GM19025 (cell line): ENCODE measurements around the gene KRT82.

Source experiments
- ATAC-seq: cut with Tn5 transposase; IDR thresholded peaks from one replicate; pipeline ENCODE4 v1.9.1; 2021; ENCODE audit warnings: mild to moderate bottlenecking, low read depth, moderate library complexity; ENCODE audit not compliant: unreplicated experiment

Gene KRT82

DNA sequence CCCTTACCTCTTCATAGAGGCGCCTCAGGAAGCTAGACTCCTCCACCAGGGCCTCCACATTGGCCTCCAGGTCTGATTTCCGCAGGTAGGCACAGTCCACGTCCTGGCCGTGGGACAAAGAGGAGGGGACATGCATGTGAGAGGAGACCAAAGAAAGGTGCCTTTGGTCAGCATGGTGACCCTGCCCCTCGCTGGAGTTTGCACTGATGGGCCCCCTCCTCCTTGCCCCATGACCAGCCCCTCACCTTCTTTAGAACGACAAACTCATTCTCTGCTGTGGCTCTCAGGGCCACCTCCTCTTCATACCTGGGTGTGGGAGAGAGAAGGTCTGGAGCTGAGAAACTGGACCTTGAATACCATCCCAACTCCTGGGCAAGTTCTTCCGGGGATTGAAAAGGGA is 42.1 kb downstream of the KRT82 start:
- ATAC-seq, result no peak

DNA sequence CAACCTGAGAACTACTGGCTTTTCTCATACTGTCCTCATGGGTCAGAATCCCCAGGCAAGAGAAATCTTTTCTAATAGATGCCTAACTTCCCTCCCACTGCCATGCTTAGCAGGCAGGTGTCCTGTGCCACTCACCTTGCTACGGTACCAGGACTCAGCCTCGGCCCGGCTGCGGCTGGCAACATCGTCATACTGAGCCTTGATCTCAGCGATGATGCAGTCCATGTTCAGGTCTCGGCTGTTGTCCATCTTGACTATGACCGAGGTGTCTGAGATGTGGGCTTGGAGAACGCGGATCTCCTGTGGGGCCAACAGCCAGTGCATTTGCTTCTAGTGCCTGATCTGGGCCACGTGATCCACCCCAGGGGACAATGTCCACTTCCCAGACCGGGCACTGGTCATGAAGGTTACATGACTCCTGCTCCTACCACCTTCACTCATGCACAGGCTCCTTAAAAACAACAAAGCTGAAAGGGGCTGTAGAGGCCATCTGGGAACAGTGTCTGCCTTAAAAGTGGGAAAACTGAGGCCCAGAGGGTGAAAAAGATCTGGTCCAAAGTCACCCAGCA is 42.9 kb downstream of the KRT82 start:
- ATAC-seq, result no peak

GRCh38 chr12:52362118-52362726 is 43.9 kb downstream of the KRT82 start:
- no peak for ATAC-seq

GRCh38 chr12:52361553-52361952 is 44.6 kb downstream of the KRT82 start:
- ATAC-seq, result no peak

DNA sequence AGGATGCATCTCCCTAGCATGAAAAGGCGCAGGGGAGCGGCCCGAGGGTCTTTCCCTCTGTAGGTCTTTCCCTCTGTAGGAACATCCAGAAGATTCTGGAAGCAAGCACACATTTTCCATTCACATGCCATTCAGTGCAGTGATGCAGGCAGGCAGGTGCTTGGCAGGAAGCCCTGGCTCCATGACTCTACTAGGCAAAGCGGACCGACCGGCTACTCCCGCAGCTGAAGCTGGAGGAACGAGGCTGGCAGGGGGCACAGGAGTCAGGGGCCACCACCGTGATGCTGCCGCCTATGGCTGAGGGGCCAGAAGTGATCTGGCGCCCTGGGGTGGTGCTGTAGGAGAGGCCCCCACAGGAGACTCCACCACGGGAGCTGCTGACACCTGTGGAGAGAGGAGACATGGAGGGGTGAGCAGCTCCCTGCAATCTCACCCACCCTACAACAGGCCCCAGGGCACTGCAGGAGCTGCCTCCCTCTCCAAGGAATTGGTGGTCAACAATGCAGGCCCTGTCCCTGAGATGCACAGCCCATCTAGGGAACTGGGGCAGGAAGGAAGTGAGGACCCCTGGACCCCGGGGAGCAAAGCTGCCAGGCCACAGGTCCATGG is 45.4 kb downstream of the KRT82 start:
- no peak for ATAC-seq

GRCh38 chr12:52360106-52360662 is 46.0 kb downstream of the KRT82 start:
- ATAC-seq, result no peak

- ATAC-seq, result no peak
Observed at GRCh38 chr12:52359621-52360061, 46.5 kb downstream of the KRT82 start.

DNA sequence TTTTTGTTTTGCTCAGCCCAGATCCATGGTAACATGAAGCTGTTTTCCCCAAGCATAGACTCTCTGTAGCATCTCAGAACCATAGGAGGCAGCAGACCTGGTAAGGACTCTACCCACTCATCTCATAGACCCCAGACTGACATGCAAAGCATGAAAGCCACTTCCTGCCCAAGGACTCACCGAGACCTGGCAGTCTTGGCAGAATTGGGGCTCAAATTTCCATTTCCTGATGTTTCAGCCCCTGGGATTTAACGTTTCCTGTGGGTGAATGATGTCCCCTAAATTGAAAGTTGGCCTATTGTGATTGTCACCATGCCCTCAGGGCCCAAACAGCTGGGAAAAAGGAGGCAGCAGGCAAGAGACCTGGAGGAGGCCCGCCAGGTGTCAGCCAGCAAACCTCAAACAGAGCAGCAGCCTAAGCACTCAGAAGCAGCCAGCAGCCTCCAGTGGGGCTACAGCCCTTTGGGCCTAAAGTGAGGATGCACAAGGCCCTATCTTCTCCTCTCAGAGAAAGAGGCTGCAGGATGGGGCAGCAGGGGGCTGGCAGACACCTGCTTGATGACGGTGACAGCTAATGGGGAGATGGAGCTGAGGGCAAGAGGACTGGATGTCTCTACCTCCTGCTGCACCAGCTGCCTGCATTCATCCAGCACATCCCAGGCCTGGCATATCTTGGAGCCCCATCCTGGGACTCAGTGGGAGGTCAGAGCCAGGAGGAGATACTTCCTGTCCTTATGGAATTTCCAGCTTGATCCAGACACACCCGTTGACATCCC is 47.4 kb downstream of the KRT82 start:
- peak; percentile 87 for ATAC-seq

DNA sequence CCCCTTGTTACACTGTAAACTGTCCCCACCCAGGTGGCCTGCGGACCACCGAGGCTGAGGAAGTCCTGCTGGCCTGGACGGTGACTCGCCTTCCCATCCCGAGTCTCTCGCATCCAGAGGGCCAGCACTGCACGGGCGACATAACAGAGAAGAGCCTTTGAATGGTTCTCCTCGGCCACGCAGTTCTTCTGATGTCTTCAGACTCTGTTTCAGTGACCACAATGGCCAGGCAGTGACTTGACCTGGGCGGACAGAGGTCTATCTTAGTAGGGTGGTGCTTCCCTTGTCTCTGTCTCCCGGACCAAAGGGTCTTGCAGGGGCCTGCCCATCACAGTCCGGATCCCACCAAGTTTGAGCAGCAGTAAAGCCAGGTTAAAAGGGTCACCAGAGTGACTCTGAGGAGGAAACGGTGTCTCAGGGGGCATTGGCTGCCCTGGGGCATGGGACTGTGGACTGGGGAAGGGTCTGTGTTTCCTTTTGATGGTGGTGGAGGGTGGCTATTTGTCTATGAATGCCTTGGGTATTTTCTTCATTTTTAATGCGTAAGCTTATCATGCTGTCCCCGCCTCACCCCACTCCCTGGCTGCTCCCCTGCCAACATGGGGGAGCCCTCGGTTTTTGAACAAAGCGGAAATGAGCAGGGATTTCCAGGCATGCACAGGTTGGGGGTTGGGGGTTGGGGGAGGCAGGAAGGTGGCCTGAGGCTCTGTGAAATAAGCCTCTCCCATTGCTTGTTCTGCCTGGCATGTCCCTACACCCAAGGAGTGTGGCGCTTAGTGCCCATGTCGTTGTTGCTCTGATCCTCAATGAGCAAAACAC is 49.2 kb downstream of the KRT82 start:
- ATAC-seq, result no peak

- no peak for ATAC-seq
Observed at GRCh38 chr12:52356031-52356761, 49.9 kb downstream of the KRT82 start.

DNA sequence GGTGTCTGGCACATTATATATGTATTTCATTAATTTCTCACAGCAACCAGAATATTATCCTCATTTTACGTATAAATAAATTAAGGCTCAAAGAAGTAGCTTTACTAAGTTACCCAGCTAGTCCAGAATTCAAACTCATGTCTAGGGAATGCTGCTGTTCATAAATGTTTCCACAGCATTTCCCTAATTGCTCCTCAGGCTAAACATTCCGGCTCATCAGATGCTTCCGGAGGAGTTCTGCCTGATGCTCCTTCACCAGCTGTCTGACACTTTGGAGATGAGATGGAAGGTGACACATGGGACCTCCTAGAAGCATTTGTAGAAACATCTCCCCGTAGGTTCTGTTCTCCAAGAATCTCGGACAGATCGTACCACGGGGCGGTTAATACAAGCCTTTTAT is 51.0 kb downstream of the KRT82 start:
- ATAC-seq, result no peak

- ATAC-seq, result no peak
Observed at GRCh38 chr12:52354200-52354599, 51.9 kb downstream of the KRT82 start.

DNA sequence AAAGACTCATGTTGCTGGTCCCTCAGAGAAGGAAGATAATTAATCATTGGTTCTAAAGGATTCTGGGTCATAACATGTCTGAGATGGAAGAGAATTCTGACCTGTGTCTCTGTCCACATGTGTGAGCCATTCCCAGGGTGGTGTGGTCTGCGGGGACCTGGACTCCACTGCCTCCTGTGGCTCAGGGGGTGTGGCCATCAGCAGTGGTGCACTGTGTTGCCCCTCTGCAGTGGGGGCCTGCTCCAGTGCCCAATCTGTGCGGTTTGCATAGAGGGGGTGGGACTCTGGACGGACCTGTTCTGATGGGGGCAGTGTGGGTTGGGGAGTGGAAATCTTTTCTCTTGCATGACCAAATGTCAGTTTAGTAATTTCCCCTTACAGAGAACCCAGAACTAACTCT is 52.4 kb downstream of the KRT82 start:
- ATAC-seq, result no peak

GRCh38 chr12:52352951-52353350 is 53.2 kb downstream of the KRT82 start:
- no peak for ATAC-seq

- no peak for ATAC-seq
Observed at GRCh38 chr12:52351196-52352059, 54.7 kb downstream of the KRT82 start.

DNA sequence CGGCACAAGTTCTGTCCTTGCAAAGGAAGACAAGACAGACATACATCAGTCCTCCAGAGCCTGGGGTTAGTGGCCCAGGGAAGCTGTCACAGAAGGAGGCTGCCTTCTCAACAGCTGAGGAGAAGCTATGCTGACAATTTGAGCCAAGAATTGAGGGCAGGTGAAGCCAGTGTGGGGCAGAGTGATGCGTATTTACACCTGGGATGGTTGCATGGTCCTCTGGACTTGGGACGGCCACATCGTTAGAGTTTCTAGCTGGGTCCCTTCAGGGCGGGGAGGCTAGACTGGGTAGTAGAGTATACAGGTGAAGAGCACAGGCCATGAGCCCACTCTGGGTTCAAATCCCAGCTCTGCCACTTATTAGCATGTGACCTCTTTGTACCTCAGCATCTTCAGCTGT is 55.3 kb downstream of the KRT82 start:
- ATAC-seq, result no peak

GRCh38 chr12:52350021-52350620 is 56.0 kb downstream of the KRT82 start:
- ATAC-seq, result no peak

DNA sequence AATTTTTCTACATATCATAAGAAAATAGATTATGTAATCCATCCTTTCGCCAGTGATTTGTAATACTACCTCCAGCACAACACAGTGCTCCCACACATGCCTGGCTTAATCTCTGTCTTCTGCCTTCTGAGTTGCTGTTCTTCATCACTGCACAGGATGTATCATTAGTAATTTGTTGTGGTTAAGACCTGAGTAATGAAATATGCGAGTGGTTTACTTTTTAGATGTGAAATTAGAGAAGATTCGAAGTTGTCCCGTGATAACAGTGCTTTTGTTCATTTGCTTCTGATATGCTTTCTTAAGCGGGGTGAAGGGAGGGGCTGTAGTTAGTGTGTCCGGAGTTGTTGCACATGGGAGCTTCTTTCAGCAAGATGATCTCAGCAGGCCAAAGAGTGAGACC is 56.9 kb downstream of the KRT82 start:
- no peak for ATAC-seq
